Naive thymus-derived CD4-positive, alpha-beta T cell (primary cell): ENCODE data around the gene IL1RAPL1. TPM values are rescaled to one million over a fixed set of nuclear protein-coding genes. Genes with fewer than 3 reads are reported as not detected.

Experiments used
- ATAC-seq: fragments of 150-1000 bp; cut with Tn5 transposase; 2 replicates; pipeline ENCODE4 v1.10.0; 2021; ENCODE audit warnings: mild to moderate bottlenecking, moderate library complexity
- CTCF ChIA-PET: fragments of 350-600 bp; sonication (Branson Sonifier 250); formaldehyde crosslinking; loops from one replicate; lab custom pipeline; 2021; ENCODE audit warnings: antibody characterized with exemption; lab: Charles Lee
- POLR2A ChIA-PET: fragments of 350-600 bp; sonication (Branson Sonifier 250); formaldehyde crosslinking; loops from one replicate; lab custom pipeline; 2021; ENCODE audit warnings: antibody characterized with exemption, inconsistent platforms; lab: Charles Lee
- DNase-seq, 9 donors: peaks; one replicate each; pipeline versions ENCODE4 v3.0.0 to v3.0.0-alpha.2; 2020 to 2022; ENCODE audit warnings: mixed read lengths in 1 of 9
- H3K27ac ChIP-seq: one replicate; pipeline ENCODE4 v1.7.0; 2013; ENCODE audit warnings: mild to moderate bottlenecking, low read depth, low read length, moderate library complexity
- H3K27me3 ChIP-seq, 2 donors: one replicate each; pipeline ENCODE4 v1.7.0; 2013; ENCODE audit warnings: low read length in 2 of 2, mild to moderate bottlenecking in 2 of 2, moderate library complexity in 2 of 2; ENCODE audit not compliant: control insufficient read depth in 2 of 2, insufficient read depth in 2 of 2
- H3K36me3 ChIP-seq, 3 experiments: 1 replicate in 2 of 3; 2 replicates in 1 of 3; pipeline ENCODE4 v1.7.0; 2013; ENCODE audit warnings: low read length in 3 of 3, mild to moderate bottlenecking in 3 of 3, moderate library complexity in 1 of 3; ENCODE audit not compliant: insufficient read depth in 3 of 3, control insufficient read depth in 2 of 3
- H3K4me1 ChIP-seq, 2 donors: one replicate each; pipeline ENCODE4 v1.7.0; 2013; ENCODE audit warnings: low read length in 2 of 2, mild to moderate bottlenecking in 2 of 2, moderate library complexity in 1 of 2; ENCODE audit not compliant: control insufficient read depth in 2 of 2, insufficient read depth in 2 of 2
- H3K4me3 ChIP-seq: 2 replicates; pipeline ENCODE4 v1.7.0; 2013; ENCODE audit warnings: mild to moderate bottlenecking, low read length
- H3K9me3 ChIP-seq, 3 experiments: 1 replicate in 2 of 3; 2 replicates in 1 of 3; pipeline ENCODE4 v1.7.0; 2013; ENCODE audit warnings: low read length in 3 of 3; ENCODE audit not compliant: control insufficient read depth in 2 of 3
- H3K27ac Mint-ChIP-seq, 9 donors: one replicate each; pipeline ENCODE4 v1.8.0; 2020 to 2022; ENCODE audit warnings: mixed read lengths in 9 of 9, mild to moderate bottlenecking in 8 of 9, moderate library complexity in 5 of 9, inconsistent platforms in 2 of 9
- H3K27me3 Mint-ChIP-seq, 5 donors: one replicate each; pipeline ENCODE4 v1.8.0; 2021 to 2022; ENCODE audit warnings: mixed read lengths in 5 of 5, mild to moderate bottlenecking in 1 of 5
- H3K36me3 Mint-ChIP-seq, 5 donors: one replicate each; pipeline ENCODE4 v1.8.0; 2020 to 2022; ENCODE audit warnings: mixed read lengths in 5 of 5, mild to moderate bottlenecking in 3 of 5, inconsistent platforms in 1 of 5
- H3K4me1 Mint-ChIP-seq, 7 donors: one replicate each; pipeline ENCODE4 v1.8.0; 2020 to 2022; ENCODE audit warnings: mixed read lengths in 7 of 7, mild to moderate bottlenecking in 3 of 7, inconsistent platforms in 1 of 7
- H3K4me3 Mint-ChIP-seq, 10 donors: one replicate each; pipeline ENCODE4 v1.8.0; 2020 to 2022; ENCODE audit warnings: mild to moderate bottlenecking in 10 of 10, mixed read lengths in 10 of 10, moderate library complexity in 6 of 10, inconsistent platforms in 2 of 10
- H3K9me3 Mint-ChIP-seq, 11 donors: one replicate each; pipeline ENCODE4 v1.8.0; 2020 to 2022; ENCODE audit warnings: mixed read lengths in 11 of 11, mild to moderate bottlenecking in 4 of 11, inconsistent platforms in 1 of 11, moderate library complexity in 1 of 11
- intact Hi-C, 2 donors: fragments of 100-400 bp; cut with micrococcal nuclease; formaldehyde crosslinking; loops; one replicate each; pipeline ENCODE4 v1.15.1; 2023
- polyA plus RNA-seq, 2 donors: library from polyadenylated mRNA; unstranded; fragments of 300-500 nt; fragmentation: Illumina TruSeq; gene quantifications; one replicate each; pipeline ENCODE4 v1.2.3, GENCODE V29; 2021
- total RNA-seq, 6 experiments: library from RNA in 5 of 6; stranded (reverse) in 5 of 6; gene quantifications; 1 replicate in 5 of 6; 2 replicates in 1 of 6; pipeline ENCODE4 v1.2.3 and lab custom pipeline; 2021 to 2026

Gene IL1RAPL1
- total and polyA plus RNA-seq, 7 experiments from 2014 or later = not detected

- Mint-ChIP-seq H3K4me3 (no peak overlapping the region), H3K36me3 (no peaks in the 10 kb centered on the region), H3K9me3 (peaks cover 0 to 7% (median 0%) of the 10 kb centered on the region in 11 donors), H3K4me1 (no peaks in the 10 kb centered on the region), H3K27ac (no peak overlapping the region), H3K27me3 (peaks cover 0 to 4% (median 0%) of the 10 kb centered on the region in 5 donors)
- no peak overlapping the region for H3K27ac ChIP-seq
- H3K4me3 ChIP-seq = no peak overlapping the region
- no peaks in the 10 kb centered on the region for H3K4me1 ChIP-seq
- ChIA-PET CTCF (no interaction called here), POLR2A (no interaction called here)
- DNase-seq (no peak), ATAC-seq (no peak)
- no peaks in the 10 kb centered on the region for H3K27me3 ChIP-seq
- H3K9me3 ChIP-seq = no peaks in the 10 kb centered on the region
- intact Hi-C loops = no loop called here
- no peaks in the 10 kb centered on the region for H3K36me3 ChIP-seq
Measured at GRCh38 chrX:28590396-28590795, 3.1 kb downstream of the IL1RAPL1 start.

- Mint-ChIP-seq H3K36me3 (no peaks in the 10 kb centered on the region), H3K4me1 (no peaks in the 10 kb centered on the region), H3K9me3 (peaks cover 0 to 4% (median 0%) of the 10 kb centered on the region in 11 donors), H3K27me3 (no peaks in the 10 kb centered on the region), H3K4me3 (no peak overlapping the region), H3K27ac (no peak overlapping the region)
- CTCF ChIA-PET = no interaction called here
- no peaks in the 10 kb centered on the region for H3K27me3 ChIP-seq
- H3K9me3 ChIP-seq = no peaks in the 10 kb centered on the region
- intact Hi-C loops = no loop called here
- no peaks in the 10 kb centered on the region for H3K36me3 ChIP-seq
- H3K4me1 ChIP-seq = no peaks in the 10 kb centered on the region
- DNase-seq (no peak), ATAC-seq (no peak)
- POLR2A ChIA-PET = no interaction called here
- no peak overlapping the region for H3K4me3 ChIP-seq
- H3K27ac ChIP-seq = no peak overlapping the region
Measured at GRCh38 chrX:28591542-28591941, 4.3 kb downstream of the IL1RAPL1 start.

- Histone ChIP-seq H3K4me1 (no peaks in the 10 kb centered on the region), H3K9me3 (no peaks in the 10 kb centered on the region), H3K27me3 (no peaks in the 10 kb centered on the region), H3K27ac (no peak overlapping the region), H3K4me3 (no peak overlapping the region), H3K36me3 (no peaks in the 10 kb centered on the region)
- Mint-ChIP-seq H3K27ac (no peak overlapping the region), H3K4me1 (no peaks in the 10 kb centered on the region), H3K4me3 (no peak overlapping the region), H3K9me3 (peaks cover 0 to 4% (median 0%) of the 10 kb centered on the region in 11 donors), H3K36me3 (no peaks in the 10 kb centered on the region), H3K27me3 (no peaks in the 10 kb centered on the region)
- ATAC-seq (no peak), DNase-seq (no peak)
- intact Hi-C loops = no loop called here
- CTCF ChIA-PET = no interaction called here
- POLR2A ChIA-PET = no interaction called here
Measured at GRCh38 chrX:28595346-28595745, 8.1 kb downstream of the IL1RAPL1 start.

- CTCF ChIA-PET = no interaction called here
- POLR2A ChIA-PET = no interaction called here
- H3K4me1 Mint-ChIP-seq = no peaks in the 10 kb centered on the region
Measured at GRCh38 chrX:28599957-28600356, 12.7 kb downstream of the IL1RAPL1 start.

GRCh38 chrX:28609003-28609402 lies 21.8 kb downstream of the IL1RAPL1 start:
- Histone ChIP-seq H3K9me3 (no peaks in the 10 kb centered on the region), H3K4me1 (no peaks in the 10 kb centered on the region), H3K4me3 (no peak overlapping the region), H3K27ac (no peak overlapping the region), H3K27me3 (no peaks in the 10 kb centered on the region), H3K36me3 (no peaks in the 10 kb centered on the region)
- ChIA-PET POLR2A (no interaction called here), CTCF (no interaction called here)
- Mint-ChIP-seq H3K4me1 (no peaks in the 10 kb centered on the region), H3K36me3 (no peaks in the 10 kb centered on the region), H3K27me3 (no peaks in the 10 kb centered on the region), H3K4me3 (no peak overlapping the region), H3K27ac (no peak overlapping the region), H3K9me3 (peaks cover 0 to 6% (median 0%) of the 10 kb centered on the region in 11 donors)
- intact Hi-C loops = no loop called here
- DNase-seq (no peak), ATAC-seq (no peak)

More at GRCh38 chrX:28599957-28600356, 12.7 kb downstream of the IL1RAPL1 start:
- H3K27me3 Mint-ChIP-seq = no peaks in the 10 kb centered on the region
- H3K36me3 ChIP-seq = no peaks in the 10 kb centered on the region
- H3K27ac ChIP-seq = no peak overlapping the region
- intact Hi-C loops = no loop called here
- ATAC-seq (no peak), DNase-seq (no peak)
- no peaks in the 10 kb centered on the region for H3K4me1 ChIP-seq
- H3K4me3 Mint-ChIP-seq = no peak overlapping the region
- H3K36me3 Mint-ChIP-seq = no peaks in the 10 kb centered on the region
- H3K27me3 ChIP-seq = no peaks in the 10 kb centered on the region
- no peak overlapping the region for H3K27ac Mint-ChIP-seq
- H3K9me3 ChIP-seq = no peaks in the 10 kb centered on the region
- H3K4me3 ChIP-seq = no peak overlapping the region
- H3K9me3 Mint-ChIP-seq = peaks cover 0 to 3% (median 0%) of the 10 kb centered on the region in 11 donors

- Mint-ChIP-seq H3K4me3 (no peak overlapping the region), H3K27me3 (no peaks in the 10 kb centered on the region), H3K4me1 (no peaks in the 10 kb centered on the region), H3K27ac (no peak overlapping the region), H3K9me3 (peaks cover 0 to 6% (median 0%) of the 10 kb centered on the region in 11 donors), H3K36me3 (no peaks in the 10 kb centered on the region)
- H3K9me3 ChIP-seq = no peaks in the 10 kb centered on the region
- ATAC-seq (no peak), DNase-seq (no peak)
- intact Hi-C loops = no loop called here
- H3K4me1 ChIP-seq = no peaks in the 10 kb centered on the region
- H3K27ac ChIP-seq = no peak overlapping the region
- H3K4me3 ChIP-seq = no peak overlapping the region
- POLR2A ChIA-PET = no interaction called here
- no peaks in the 10 kb centered on the region for H3K36me3 ChIP-seq
- no peaks in the 10 kb centered on the region for H3K27me3 ChIP-seq
- CTCF ChIA-PET = no interaction called here
Measured at GRCh38 chrX:28609917-28610613, 22.8 kb downstream of the IL1RAPL1 start.

- Mint-ChIP-seq H3K4me1 (no peaks in the 10 kb centered on the region), H3K4me3 (no peak overlapping the region), H3K36me3 (no peaks in the 10 kb centered on the region), H3K27me3 (no peaks in the 10 kb centered on the region), H3K27ac (no peak overlapping the region), H3K9me3 (peaks cover 0 to 6% (median 0%) of the 10 kb centered on the region in 11 donors)
- H3K27ac ChIP-seq = no peak overlapping the region
- H3K9me3 ChIP-seq = no peaks in the 10 kb centered on the region
- ChIA-PET POLR2A (no interaction called here), CTCF (no interaction called here)
- H3K4me3 ChIP-seq = no peak overlapping the region
- ATAC-seq = no peak
- intact Hi-C loops = no loop called here
- no peak for DNase-seq
- no peaks in the 10 kb centered on the region for H3K27me3 ChIP-seq
- no peaks in the 10 kb centered on the region for H3K36me3 ChIP-seq
- H3K4me1 ChIP-seq = no peaks in the 10 kb centered on the region
Measured at GRCh38 chrX:28610746-28611145, 23.5 kb downstream of the IL1RAPL1 start.
